Thoracic aorta (tissue), 2 donors: Measurements from ENCODE around the gene CIB2. TPM values are rescaled to one million over a fixed set of nuclear protein-coding genes. Genes with fewer than 3 reads are reported as not detected.

Source experiments
- ATAC-seq: fragments of 150-250 bp; one replicate; pipeline ENCODE4 v1.8.0; 2017; ENCODE audit warnings: low read depth; ENCODE audit not compliant: insufficient number of reproducible peaks, low FRiP score
- DNase-seq: peaks from one replicate; pipeline ENCODE4 v3.0.0-alpha.2; 2020; ENCODE audit warnings: low spot score
- H3K27ac ChIP-seq, 2 donors: fragments of 200-600 bp; sonication (generic); 1 replicate in 1 of 2; 2 replicates in 1 of 2; pipeline ENCODE4 v1.5.1; 2016; ENCODE audit warnings: mild to moderate bottlenecking in 2 of 2, moderate library complexity in 2 of 2
- H3K27me3 ChIP-seq: fragments of 200-600 bp; sonication (generic); replicated peaks from 2 replicates; pipeline ENCODE4 v1.6.0; 2016; ENCODE audit warnings: mild to moderate bottlenecking; ENCODE audit not compliant: insufficient read depth
- H3K36me3 ChIP-seq: fragments of 200-600 bp; sonication (generic); one replicate; pipeline ENCODE4 v1.5.1; 2016
- H3K4me1 ChIP-seq, 2 donors: fragments of 200-600 bp; sonication (generic); 1 replicate in 1 of 2; 2 replicates in 1 of 2; pipeline versions ENCODE4 v1.5.1 to v1.6.0; 2016; ENCODE audit warnings: low read depth in 2 of 2, mild to moderate bottlenecking in 1 of 2; ENCODE audit not compliant: control insufficient read depth in 1 of 2
- H3K4me3 ChIP-seq: fragments of 200-600 bp; sonication (generic); 2 replicates; pipeline ENCODE4 v1.5.1; 2016; ENCODE audit warnings: mild to moderate bottlenecking
- H3K9me3 ChIP-seq: fragments of 200-600 bp; sonication (generic); 2 replicates; pipeline ENCODE4 v1.5.1; 2016
- total RNA-seq, 2 donors: library from RNA; depleted of rRNA; stranded (reverse); fragments of >200 nt; gene quantifications; one replicate each; pipeline versions ENCODE4 v1.1.0 to v1.2.3, GENCODE V29; 2016
- TF ChIP-seq, protein P1 (sequence below): fragments of 200-600 bp; sonication (generic); IDR thresholded peaks from one replicate; pipeline ENCODE4 v1.5.1; 2019; ENCODE audit warnings: antibody characterized with exemption

The CIB2 gene
- total RNA-seq, 2 donors from 2014 or later: 1.2 to 7.9 TPM

DNA sequence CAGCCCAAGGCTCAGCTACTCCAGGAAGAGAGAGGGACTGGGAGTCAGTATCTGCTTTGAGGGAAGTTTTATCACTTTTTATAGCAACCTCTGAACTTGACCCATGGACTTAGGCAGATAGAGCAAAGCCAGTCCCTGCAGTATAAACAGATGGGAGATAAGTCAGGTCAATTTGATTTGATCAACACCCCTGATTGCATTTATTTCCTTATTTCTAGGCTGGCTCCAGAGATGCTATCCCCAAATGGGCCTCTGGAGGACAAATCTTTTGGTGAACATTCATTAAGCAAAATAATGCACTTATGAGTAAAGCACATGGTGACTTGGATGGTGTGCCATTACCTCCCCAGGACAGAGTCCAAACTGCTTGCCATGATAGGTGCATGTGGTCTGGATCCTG lies 9.0 kb upstream of the CIB2 start:
- no peak for ATAC-seq
- TF ChIP-seq, protein P1, sequence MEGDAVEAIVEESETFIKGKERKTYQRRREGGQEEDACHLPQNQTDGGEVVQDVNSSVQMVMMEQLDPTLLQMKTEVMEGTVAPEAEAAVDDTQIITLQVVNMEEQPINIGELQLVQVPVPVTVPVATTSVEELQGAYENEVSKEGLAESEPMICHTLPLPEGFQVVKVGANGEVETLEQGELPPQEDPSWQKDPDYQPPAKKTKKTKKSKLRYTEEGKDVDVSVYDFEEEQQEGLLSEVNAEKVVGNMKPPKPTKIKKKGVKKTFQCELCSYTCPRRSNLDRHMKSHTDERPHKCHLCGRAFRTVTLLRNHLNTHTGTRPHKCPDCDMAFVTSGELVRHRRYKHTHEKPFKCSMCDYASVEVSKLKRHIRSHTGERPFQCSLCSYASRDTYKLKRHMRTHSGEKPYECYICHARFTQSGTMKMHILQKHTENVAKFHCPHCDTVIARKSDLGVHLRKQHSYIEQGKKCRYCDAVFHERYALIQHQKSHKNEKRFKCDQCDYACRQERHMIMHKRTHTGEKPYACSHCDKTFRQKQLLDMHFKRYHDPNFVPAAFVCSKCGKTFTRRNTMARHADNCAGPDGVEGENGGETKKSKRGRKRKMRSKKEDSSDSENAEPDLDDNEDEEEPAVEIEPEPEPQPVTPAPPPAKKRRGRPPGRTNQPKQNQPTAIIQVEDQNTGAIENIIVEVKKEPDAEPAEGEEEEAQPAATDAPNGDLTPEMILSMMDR: no peak
- Histone ChIP-seq H3K27ac (no peak overlapping the region), H3K4me3 (no peak overlapping the region), H3K9me3 (no peaks in the 10 kb centered on the region), H3K4me1 (no peaks in the 10 kb centered on the region), H3K27me3 (no peaks in the 10 kb centered on the region), H3K36me3 (no peaks in the 10 kb centered on the region)
- DNase-seq: no peak

DNA sequence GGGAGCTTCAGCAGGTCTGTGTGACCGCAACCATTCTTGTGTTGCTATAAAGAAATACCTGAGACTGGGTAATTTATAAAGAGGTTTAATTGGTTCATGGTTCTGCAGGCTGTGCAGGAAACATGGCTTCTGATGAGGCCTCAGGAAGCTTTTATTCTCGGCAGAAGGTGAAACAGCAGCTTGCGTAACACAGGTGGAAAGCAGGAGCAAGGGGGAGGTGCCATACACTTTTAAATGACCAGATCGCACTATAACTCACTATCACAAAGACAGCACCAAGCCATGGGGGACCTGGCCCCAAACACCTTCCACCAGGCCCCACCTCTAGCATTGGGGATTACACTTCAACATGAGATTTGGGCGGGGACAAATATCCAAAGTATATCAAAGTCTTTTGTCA lies 8.3 kb upstream of the CIB2 start:
- Histone ChIP-seq H3K4me3 (no peak overlapping the region), H3K27me3 (no peaks in the 10 kb centered on the region), H3K4me1 (no peaks in the 10 kb centered on the region), H3K27ac (no peak overlapping the region), H3K36me3 (no peaks in the 10 kb centered on the region), H3K9me3 (no peaks in the 10 kb centered on the region)
- DNase-seq (no peak), ATAC-seq (no peak)
- TF ChIP-seq, protein P1: no peak

DNA sequence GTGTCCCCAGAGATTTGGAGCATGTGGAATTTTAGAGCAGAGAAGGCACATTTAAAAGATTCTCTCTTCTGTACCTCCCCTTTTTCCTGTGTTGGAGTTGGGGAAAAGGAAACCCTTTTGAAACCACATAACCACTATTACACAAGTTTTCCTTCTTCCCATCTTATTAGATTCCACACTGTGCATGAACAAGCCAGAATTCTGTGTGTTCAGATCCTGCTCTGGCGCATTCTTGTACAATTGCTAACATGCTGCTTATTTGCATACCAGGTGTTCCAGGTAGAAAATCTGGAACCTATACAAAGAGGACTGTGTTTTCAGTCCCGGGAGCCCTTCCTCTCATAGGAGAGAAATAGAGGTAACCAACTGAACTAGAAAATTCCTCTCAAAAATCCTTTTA lies 2.6 kb upstream of the CIB2 start:
- Histone ChIP-seq H3K4me1 (peaks cover 9 to 17% of the 10 kb centered on the region in 2 donors), H3K4me3 (no peak overlapping the region), H3K27ac (no peak overlapping the region), H3K27me3 (no peaks in the 10 kb centered on the region), H3K36me3 (no peaks in the 10 kb centered on the region), H3K9me3 (no peaks in the 10 kb centered on the region)
- TF ChIP-seq, protein P1: no peak
- ATAC-seq: no peak
- DNase-seq: no peak

DNA sequence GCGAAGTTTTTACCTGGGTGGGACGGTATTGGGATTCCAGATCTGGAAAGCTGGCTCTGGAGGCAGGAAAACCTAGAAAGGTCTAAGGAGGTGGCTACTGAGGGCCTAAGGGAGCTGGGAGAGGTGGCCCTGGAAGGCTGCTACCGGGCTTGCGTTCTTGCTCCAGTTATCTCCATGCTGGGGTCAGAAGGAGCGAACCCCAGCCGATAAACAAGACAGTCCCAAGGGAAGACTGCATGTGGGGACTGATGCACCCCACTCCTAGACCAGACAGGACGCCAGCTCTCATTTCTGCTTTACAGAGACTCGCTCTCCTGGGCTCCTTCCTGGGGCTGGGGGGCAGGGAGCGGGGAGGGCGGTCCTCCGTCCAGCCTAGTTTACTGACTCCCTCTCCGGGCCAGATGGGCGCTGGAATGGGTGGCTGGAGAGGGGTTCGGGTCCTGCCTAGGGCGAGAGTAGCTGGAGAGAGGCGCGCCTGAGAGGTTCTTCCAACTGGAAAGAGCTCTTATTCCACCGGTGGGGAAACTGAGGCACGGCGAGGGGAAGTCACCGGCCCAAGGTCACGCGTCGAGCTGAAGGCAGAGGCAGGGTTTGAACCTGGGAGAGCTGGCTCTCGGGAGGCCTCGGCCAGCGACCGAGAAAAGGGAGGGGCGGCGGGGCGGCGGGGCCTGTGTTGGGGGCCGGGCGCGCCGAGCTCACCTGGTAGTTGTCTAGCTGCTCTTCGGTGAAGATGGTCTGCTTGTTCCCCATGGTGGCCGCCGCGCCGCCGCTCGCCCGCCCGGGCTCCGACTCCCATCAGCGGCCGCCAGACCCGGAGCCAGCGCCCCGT lies 565 bp downstream of the CIB2 start:
- H3K27me3 ChIP-seq: no peaks in the 10 kb centered on the region

DNA sequence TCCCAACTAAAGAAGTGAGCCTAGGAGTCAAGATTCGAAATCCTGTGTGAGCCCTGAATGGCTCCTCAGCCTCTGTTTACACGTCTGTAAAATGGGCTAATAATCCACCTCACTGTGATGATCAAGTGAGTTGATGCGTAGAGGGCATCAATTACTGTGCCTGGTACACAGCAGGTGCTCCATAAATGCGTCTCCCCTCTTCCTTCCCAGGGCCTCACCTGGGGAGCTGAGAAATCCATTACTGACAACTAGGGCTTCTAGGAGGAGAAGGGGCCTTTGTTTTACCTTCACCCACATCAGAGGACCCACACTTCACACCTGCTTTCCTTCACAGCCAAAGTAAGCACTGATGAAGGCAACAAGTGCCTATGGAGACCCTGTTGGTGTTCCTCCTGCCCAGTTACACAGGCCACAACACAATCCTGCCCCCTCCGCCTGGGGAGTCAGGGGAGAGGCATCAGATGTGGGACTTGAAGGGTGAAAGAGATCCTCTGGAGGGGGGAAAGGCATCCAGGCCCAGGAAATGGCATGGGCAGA lies 1.4 kb downstream of the CIB2 start:
- Histone ChIP-seq H3K36me3 (no peaks in the 10 kb centered on the region), H3K4me1 (peaks cover 9 to 17% of the 10 kb centered on the region in 2 donors), H3K4me3 (no peak overlapping the region), H3K9me3 (no peaks in the 10 kb centered on the region), H3K27ac (peak overlapping the region in 1 of 2 donors; percentile 63), H3K27me3 (no peaks in the 10 kb centered on the region)
- DNase-seq: no peak
- TF ChIP-seq, protein P1: no peak
- no peak for ATAC-seq

More for the DNA sequence above, 565 bp downstream of the CIB2 start:
- DNase-seq (no peak), ATAC-seq (no peak)
- peak overlapping the region; percentile 24 to 63 for H3K27ac ChIP-seq
- peaks cover 9 to 17% of the 10 kb centered on the region in 2 donors for H3K4me1 ChIP-seq
- H3K9me3 ChIP-seq: no peaks in the 10 kb centered on the region
- H3K36me3 ChIP-seq: no peaks in the 10 kb centered on the region
- TF ChIP-seq, protein P1: no peak
- peak overlapping the region; percentile 77 for H3K4me3 ChIP-seq
